Measurements from ENCODE around the gene ZNF678.

DNA sequence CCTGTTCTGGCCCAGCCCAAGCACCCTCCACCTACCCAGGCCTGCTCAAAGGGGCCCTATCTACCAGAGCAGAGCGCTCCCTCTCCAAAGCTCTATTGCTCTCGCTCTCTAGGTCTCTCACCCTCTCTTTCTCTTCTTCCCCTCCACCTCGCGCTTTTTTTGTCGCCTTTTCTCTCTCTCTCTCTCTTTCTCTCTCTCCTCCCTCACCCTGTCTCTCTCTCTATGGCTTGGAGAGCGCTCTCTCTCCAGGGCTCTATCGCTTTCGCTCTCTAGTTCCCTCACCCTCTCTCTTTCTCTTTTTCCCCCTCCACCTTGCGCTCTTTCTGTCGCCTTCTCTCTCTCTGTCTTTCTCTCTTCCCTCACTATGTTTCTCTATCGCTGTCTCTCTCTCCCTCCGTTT is 3.4 kb upstream of the ZNF678 start:
- no peak for TF ChIP-seq POLR2A (IDR thresholded peaks at IDR 0.05)
- TF ChIP-seq CTCF (IDR thresholded peaks at IDR 0.05) = no peak
- no peak for TF ChIP-seq EP300 (IDR thresholded peaks at IDR 0.05)
- no peak for TF ChIP-seq POLR2AphosphoS5 (IDR thresholded peaks at IDR 0.05)

Measured in sigmoid colon (tissue), 4 donors.